ENCODE measurements around the gene CDRT4. TPM values are rescaled to one million over a fixed set of nuclear protein-coding genes. Genes with fewer than 3 reads are reported as not detected.

Gene CDRT4
- polyA plus RNA-seq, 4 donors: 5.1 to 24.3 (median 6.1) TPM

GRCh38 chr17:15386083-15386482 lies 81.3 kb downstream of the CDRT4 start:
- Histone ChIP-seq H3K27me3 (ENCODE audit: control insufficient read depth in 3 of 3, insufficient read depth in 3 of 3, low read length in 3 of 3) (peaks cover 0 to 2% (median 0%) of the 10 kb centered on the region in 3 donors), H3K9me3 (ENCODE audit: control insufficient read depth in 2 of 2, insufficient read depth in 1 of 2, low read depth in 1 of 2, low read length in 1 of 2) (peaks cover 0 to 2% of the 10 kb centered on the region in 2 donors), H3K4me1 (ENCODE audit: control insufficient read depth in 3 of 3, insufficient read depth in 2 of 3, low read depth in 1 of 3, low read length in 2 of 3) (peaks cover 0 to 14% (median 0%) of the 10 kb centered on the region in 3 donors), H3K36me3 (ENCODE audit: control insufficient read depth in 3 of 3, insufficient read depth in 2 of 3, low read depth in 1 of 3, low read length in 3 of 3) (no peaks in the 10 kb centered on the region), H3K27ac (ENCODE audit: low read depth in 1 of 3, low read length in 2 of 3) (no peak overlapping the region), H3K4me3 (ENCODE audit: low read depth in 1 of 3, low read length in 3 of 3) (no peak overlapping the region)
- FAIRE-seq: no peak
- no peak for DNase-seq
- 81 to 97% (median 93%) methylated on average over 4 of the region's 4 CpGs for WGBS, 3 donors

Other genes with a start within 250 kb of the CDRT4 start
- gene PMP22, start 202.3 kb downstream of the CDRT4 start, polyA plus RNA-seq: 10 to 100 TPM; 62.0 to 89.4 (median 78.8) TPM
- 1 to 10 TPM in 1 of 4 donors, under 1 TPM in 1, not detected in 2; 0.24 to 1.2 TPM for gene TEKT3, start 126.0 kb downstream of the CDRT4 start, polyA plus RNA-seq
- gene TVP23C, start 95.9 kb upstream of the CDRT4 start, polyA plus RNA-seq: 10 to 100 TPM in 1 of 4 donors, 1 to 10 TPM in 3; 1.9 to 12.8 (median 3.3) TPM
- gene FBXW10B, start 152.1 kb upstream of the CDRT4 start, polyA plus RNA-seq: 1 to 10 TPM in 2 of 4 donors, under 1 TPM in 1, not detected in 1; 0.81 to 1.1 (median 1.0) TPM
- 10 to 100 TPM; 16.5 to 24.7 (median 21.1) TPM for gene TRIM16, start 216.7 kb upstream of the CDRT4 start, polyA plus RNA-seq
- 10 to 100 TPM in 1 of 4 donors, 1 to 10 TPM in 3; 2.2 to 17.3 (median 4.3) TPM for gene ZNF286A, start 232.1 kb upstream of the CDRT4 start, polyA plus RNA-seq

Data from small intestine (tissue), 7 donors.